Muscle of arm (tissue), 12 donors: ENCODE data around the gene HMBS. TPM values are rescaled to one million over a fixed set of nuclear protein-coding genes. Genes with fewer than 3 reads are reported as not detected.

Source experiments
- DNase-seq: peaks from one replicate; pipeline ENCODE4 v3.0.0-alpha.2; 2013
- polyA plus RNA-seq, 12 donors: library from polyadenylated mRNA; unstranded; fragments of 120-200 nt; gene quantifications; one replicate each; pipeline ENCODE4 v1.2.1, GENCODE V29; 2013; ENCODE audit not compliant: insufficient read length in 12 of 12

HMBS gene
- polyA plus RNA-seq, 12 donors = 18.2 to 30.4 (median 22.2) TPM; not detected in 2

DNA sequence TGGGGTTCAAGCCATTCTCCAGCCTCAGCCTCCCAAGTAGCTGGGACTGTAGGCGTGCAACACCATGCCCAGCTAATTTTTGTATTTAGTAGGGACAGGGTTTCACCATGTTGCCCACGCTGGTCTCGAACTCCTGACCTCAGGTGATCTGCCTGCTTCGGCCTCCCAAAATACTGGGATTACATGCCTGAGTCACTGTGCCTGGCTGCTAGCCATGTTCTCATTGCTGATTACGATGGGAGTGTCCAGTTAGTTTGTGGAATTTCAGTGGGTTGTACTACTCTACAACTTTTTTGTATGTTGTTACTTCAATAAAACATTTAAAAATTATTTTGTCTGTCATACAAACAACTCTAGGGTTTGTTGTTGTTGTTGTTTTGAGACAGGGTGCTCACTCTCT lies 21.9 kb upstream of the HMBS start:
- no peak for DNase-seq

DNA sequence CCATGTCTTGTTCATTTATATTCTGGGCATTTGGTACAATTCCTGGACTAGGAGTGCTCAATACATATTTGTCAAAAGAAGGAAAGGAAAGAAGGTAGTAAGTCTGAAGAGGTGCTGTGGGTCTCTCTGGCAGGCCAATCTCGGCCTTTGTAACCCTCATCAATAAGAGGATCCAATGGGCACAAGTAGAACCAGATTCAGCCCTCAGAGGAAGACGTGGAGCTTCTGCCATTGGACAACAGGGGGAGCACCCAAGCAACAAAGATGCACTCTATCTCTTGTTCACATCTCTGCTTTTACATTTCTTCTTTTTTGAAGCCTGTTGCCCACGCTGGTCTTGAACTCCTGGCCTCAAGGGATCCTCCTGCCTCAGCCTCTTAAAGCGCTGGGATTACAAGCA lies 19.3 kb upstream of the HMBS start:
- no peak for DNase-seq

- peak; percentile 96 for DNase-seq
Observed at GRCh38 chr11:119067371-119068222, 17.1 kb upstream of the HMBS start, which contains the start of gene VPS11. Gene VPS11, plus strand, starts transcription at chr11:119067818. Its CDS starts 6 bp downstream, at chr11:119067824.

DNA sequence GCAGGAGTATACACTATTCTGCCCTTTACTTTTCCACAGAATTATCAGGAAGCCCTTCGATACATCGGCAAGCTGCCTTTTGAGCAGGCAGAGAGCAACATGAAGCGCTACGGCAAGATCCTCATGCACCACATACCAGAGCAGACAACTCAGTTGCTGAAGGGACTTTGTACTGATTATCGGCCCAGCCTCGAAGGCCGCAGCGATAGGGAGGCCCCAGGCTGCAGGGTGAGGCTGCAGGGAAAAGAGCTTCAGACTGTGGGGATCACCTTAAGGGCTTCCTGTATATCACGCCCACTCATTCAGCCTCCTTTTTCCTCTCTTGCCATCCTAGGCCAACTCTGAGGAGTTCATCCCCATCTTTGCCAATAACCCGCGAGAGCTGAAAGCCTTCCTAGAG lies 6.8 kb upstream of the HMBS start:
- no peak for DNase-seq

- no peak for DNase-seq
Observed at GRCh38 chr11:119078675-119079420, 5.8 kb upstream of the HMBS start.

DNA sequence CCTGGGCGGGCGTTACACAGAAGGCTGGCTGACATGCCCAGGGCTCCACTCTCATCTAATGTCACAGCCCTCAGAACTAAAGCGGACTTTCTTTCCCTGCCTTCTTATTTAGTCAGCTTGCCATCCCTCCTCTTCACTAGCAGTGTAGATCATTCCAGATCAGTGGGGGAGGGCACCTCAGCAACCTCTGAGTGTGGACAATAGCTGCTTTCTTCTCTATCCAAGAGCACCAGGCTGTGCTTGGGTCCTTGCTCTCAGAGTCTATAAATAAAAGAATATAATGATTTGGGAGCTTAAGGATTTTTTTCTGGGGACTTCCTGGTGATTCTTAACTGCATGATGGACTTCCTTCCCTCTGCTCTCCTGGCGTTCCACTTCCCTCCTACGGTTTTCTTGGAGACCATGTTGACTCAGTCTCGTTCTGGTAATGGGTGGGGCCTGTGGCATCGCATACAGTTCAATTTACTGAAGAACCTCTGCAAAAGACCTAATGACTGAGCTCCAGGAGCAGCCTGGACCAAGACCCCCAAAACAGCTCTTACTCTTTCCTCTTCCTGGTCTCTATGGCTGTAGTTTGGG lies 2.9 kb upstream of the HMBS start:
- DNase-seq = no peak

DNA sequence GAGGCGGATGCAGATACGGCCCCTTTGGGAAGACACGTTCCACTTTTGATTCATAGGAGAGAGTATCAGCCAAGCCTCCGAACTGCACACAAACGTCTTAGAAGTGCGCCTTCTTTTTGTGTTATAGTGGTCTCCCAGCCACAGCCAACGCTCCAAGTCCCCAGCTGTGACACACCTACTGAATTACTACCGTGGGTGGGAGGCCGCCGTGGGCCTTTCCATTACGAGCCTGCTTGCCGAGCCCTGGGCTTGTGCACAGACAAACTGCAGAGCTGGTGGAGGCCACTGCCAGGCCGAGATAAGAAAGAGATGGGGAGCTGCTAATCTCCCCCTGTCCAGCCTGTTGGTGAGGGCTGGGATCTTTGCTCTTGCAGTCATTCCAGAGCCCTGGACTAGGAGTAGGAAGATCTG lies 761 bp downstream of the HMBS start:
- no peak for DNase-seq

GRCh38 chr11:119087123-119087522 lies 2.4 kb downstream of the HMBS start:
- no peak for DNase-seq

GRCh38 chr11:119087747-119088241 lies 3.1 kb downstream of the HMBS start:
- DNase-seq = no peak

DNA sequence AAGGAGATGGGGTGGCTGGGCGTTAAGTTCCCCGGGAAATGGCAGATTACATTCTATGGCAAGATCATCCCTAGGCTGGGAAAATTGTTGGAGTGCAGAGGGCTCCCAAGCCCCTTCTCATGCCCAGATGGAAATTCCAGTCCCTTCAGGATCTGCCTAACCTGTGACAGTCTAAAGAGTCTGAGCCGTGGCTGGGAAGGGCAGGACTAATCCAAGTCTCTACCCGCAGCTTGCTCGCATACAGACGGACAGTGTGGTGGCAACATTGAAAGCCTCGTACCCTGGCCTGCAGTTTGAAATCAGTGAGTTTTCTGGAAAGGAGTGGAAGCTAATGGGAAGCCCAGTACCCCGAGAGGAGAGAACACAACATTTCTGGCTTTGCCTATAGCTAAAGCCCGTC lies 3.7 kb downstream of the HMBS start:
- DNase-seq = no peak

DNA sequence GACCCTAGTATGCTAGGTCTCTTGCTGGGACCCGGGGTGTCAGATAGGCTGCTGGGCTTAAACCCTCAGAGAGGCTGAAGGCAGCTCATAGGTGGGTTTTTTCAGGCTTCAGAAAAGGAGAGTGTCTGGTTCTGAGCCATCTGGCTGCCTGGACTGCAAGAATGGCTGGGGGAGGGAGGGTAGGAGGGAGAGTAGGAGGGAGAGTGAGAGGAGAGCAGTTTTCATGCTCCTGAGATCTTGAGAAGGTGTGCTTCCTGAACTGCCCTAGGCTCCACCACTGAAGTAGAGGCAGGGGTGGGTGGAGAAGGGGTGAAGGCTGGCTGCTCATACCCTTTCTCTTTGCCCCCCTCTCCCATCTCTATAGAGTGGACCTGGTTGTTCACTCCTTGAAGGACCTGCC lies 4.6 kb downstream of the HMBS start:
- no peak for DNase-seq

GRCh38 chr11:119091178-119091577 lies 6.5 kb downstream of the HMBS start:
- no peak for DNase-seq

DNA sequence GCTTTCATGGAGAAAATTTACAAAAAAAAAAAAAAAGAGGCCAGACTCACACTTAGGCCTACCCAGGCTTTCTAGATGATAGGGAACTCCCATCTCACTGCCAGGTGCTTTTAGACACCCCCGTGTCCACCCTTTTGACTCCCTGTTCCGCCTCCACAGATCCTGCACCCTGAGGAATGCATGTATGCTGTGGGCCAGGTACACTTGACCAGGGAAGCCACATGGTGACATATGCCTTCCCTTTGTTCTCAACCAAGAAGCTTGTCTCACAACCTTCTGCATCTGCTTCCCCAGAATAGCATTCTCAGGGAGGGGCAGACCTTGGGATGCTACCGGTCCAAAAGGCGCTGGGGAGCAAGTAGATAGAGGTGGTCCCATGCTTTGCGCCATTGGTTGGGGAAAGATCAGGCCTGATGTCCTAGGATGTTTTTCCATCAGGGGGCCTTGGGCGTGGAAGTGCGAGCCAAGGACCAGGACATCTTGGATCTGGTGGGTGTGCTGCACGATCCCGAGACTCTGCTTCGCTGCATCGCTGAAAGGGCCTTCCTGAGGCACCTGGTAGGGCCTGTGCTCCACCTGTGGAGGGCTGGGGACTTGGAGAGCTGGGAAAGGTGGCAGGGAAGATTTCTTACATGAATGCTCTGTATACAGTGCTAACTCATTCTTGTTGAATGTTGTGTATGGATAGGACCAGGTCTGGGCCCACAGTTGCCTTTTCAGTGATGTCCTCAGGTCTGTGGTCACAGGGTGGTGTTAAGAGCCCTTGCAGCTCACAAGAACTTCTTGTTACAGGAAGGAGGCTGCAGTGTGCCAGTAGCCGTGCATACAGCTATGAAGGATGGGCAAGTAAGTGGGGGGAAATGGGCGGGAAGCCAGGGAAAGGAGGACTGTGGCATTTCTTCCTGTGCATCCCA lies 7.5 kb downstream of the HMBS start:
- DNase-seq = no peak

DNA sequence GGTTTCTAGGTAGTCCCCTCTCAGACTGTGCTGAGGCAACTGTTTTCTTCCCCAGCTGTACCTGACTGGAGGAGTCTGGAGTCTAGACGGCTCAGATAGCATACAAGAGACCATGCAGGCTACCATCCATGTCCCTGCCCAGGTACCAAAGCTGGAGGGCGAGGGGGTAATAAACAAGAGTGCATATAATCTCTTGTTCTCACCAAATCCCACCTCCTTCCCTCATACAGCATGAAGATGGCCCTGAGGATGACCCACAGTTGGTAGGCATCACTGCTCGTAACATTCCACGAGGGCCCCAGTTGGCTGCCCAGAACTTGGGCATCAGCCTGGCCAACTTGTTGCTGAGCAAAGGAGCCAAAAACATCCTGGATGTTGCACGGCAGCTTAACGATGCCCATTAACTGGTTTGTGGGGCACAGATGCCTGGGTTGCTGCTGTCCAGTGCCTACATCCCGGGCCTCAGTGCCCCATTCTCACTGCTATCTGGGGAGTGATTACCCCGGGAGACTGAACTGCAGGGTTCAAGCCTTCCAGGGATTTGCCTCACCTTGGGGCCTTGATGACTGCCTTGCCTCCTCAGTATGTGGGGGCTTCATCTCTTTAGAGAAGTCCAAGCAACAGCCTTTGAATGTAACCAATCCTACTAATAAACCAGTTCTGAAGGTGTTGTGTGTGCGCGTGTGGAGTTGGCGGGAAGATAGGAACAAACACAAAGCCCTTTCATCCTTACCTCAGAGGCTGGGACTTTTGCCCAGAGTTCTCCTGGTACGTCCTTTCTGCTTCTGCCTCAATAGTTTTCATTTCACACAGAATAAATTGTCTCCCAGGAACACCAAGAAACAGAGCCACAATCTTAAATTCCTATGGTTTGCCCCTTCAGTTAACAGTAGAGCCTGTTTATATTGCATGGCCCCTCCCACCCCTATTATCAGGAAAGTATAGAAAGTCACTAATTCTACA lies 8.5 kb downstream of the HMBS start:
- DNase-seq = no peak

DNA sequence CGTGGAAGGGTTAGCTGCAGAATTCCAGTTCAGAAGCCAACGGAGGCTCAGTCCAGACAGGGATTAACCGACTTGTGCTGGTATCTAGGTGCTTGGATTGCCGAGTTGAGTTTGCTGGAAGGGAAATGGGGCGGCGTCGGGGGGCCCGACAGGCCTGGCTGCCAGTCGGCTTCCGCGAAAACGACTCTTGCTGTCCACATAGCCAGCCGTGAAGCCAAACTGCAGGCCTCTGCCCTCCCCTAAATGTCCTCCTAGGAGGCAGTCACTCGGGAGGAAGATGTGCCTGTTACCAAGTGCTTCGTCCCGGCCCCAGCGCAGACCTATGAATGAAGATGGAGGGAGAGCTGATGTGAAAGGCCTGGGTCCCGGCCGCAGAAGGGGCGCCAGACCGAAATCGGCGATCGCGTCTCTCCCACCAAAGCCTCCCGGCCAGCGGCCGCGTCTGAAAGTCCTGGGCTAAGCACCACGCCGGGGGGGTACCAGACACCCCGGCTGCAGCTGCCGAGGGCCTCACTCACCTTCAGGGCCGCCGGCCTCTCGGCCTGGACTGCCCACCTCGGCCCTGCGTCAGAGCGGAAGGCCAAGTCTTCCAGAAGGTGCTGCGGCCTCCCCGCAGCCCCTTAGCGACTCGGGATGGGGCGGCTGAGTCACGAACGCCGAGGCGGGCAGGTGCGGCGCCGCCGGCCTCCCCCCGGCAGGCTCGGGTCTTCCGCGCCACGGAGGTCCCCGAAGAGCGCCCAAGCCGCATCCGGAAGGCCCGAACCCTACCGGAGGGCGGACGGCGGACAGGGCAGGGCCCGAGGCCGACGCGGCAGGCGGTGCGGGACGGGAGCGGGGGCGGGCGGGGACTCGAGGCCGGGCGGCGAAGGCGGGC lies 9.5 kb downstream of the HMBS start:
- DNase-seq = no peak

DNA sequence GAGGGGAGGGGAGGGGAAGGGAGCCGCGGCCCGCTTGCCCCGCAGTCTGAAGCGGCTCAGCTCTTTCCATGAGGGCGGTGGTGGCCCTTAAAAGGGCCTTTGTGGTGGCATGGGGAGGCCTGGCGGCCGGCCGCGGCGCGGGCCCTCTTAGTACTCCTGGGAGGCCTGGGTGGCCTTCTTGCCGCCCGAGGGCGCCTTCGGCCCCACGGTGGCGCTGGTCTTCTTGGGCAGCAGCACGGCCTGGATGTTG lies 10.1 kb downstream of the HMBS start:
- no peak for DNase-seq

GRCh38 chr11:119095066-119095880 lies 10.6 kb downstream of the HMBS start:
- peak; percentile 99 for DNase-seq

- DNase-seq = no peak
Observed at GRCh38 chr11:119099711-119100110, 15.0 kb downstream of the HMBS start.
